ENCODE results near the gene YES1.
"Not testable (repeated sequence)": the region's sequence is repeated elsewhere in the genome, so short reads cannot be mapped to it uniquely, and the experiment has no call there.

The YES1 gene

GRCh38 chr18:785242-785641 is 26.8 kb downstream of the YES1 start:
- Histone ChIP-seq H3K9me3 (ENCODE audit: control insufficient read depth, low read length) (no peaks in the 10 kb centered on the region), H3K36me3 (ENCODE audit: control insufficient read depth, insufficient read depth, low read length) (no peaks in the 10 kb centered on the region), H3K4me3 (ENCODE audit: insufficient read depth, low read depth, low read length, poor library complexity, severe bottlenecking) (no peak overlapping the region), H3K27ac (ENCODE audit: insufficient read depth, low read length, poor library complexity, severe bottlenecking) (no peak overlapping the region), H3K4me1 (ENCODE audit: control insufficient read depth, insufficient read depth, low read length, poor library complexity, severe bottlenecking) (no peaks in the 10 kb centered on the region), H3K27me3 (replicated peaks; ENCODE audit: control insufficient read depth, insufficient read depth, low read length, poor library complexity, severe bottlenecking) (no peaks in the 10 kb centered on the region)
- no peak for DNase-seq

GRCh38 chr18:784470-785172 is 27.4 kb downstream of the YES1 start:
- H3K27me3 ChIP-seq (replicated peaks; ENCODE audit: control insufficient read depth, insufficient read depth, low read length, poor library complexity, severe bottlenecking), result no peaks in the 10 kb centered on the region
- H3K36me3 ChIP-seq (ENCODE audit: control insufficient read depth, insufficient read depth, low read length), result no peaks in the 10 kb centered on the region
- H3K27ac ChIP-seq (ENCODE audit: insufficient read depth, low read length, poor library complexity, severe bottlenecking), result no peak overlapping the region
- DNase-seq, result no peak
- H3K4me3 ChIP-seq (ENCODE audit: insufficient read depth, low read depth, low read length, poor library complexity, severe bottlenecking), result no peak overlapping the region
- H3K4me1 ChIP-seq (ENCODE audit: control insufficient read depth, insufficient read depth, low read length, poor library complexity, severe bottlenecking), result no peaks in the 10 kb centered on the region
- H3K9me3 ChIP-seq (ENCODE audit: control insufficient read depth, low read length), result no peaks in the 10 kb centered on the region

GRCh38 chr18:778194-778927 is 33.7 kb downstream of the YES1 start:
- Histone ChIP-seq H3K27me3 (replicated peaks; ENCODE audit: control insufficient read depth, insufficient read depth, low read length, poor library complexity, severe bottlenecking) (no peaks in the 10 kb centered on the region), H3K9me3 (ENCODE audit: control insufficient read depth, low read length) (no peaks in the 10 kb centered on the region), H3K27ac (ENCODE audit: insufficient read depth, low read length, poor library complexity, severe bottlenecking) (no peak overlapping the region), H3K4me3 (ENCODE audit: insufficient read depth, low read depth, low read length, poor library complexity, severe bottlenecking) (no peak overlapping the region), H3K4me1 (ENCODE audit: control insufficient read depth, insufficient read depth, low read length, poor library complexity, severe bottlenecking) (no peaks in the 10 kb centered on the region), H3K36me3 (ENCODE audit: control insufficient read depth, insufficient read depth, low read length) (no peaks in the 10 kb centered on the region)
- DNase-seq, result no peak

GRCh38 chr18:777021-777420 is 35.0 kb downstream of the YES1 start:
- no peak overlapping the region for H3K4me3 ChIP-seq (ENCODE audit: insufficient read depth, low read depth, low read length, poor library complexity, severe bottlenecking)
- no peaks in the 10 kb centered on the region for H3K9me3 ChIP-seq (ENCODE audit: control insufficient read depth, low read length)
- H3K27ac ChIP-seq (ENCODE audit: insufficient read depth, low read length, poor library complexity, severe bottlenecking), result no peak overlapping the region
- no peaks in the 10 kb centered on the region for H3K27me3 ChIP-seq (replicated peaks; ENCODE audit: control insufficient read depth, insufficient read depth, low read length, poor library complexity, severe bottlenecking)
- no peak for DNase-seq
- H3K36me3 ChIP-seq (ENCODE audit: control insufficient read depth, insufficient read depth, low read length), result no peaks in the 10 kb centered on the region
- no peaks in the 10 kb centered on the region for H3K4me1 ChIP-seq (ENCODE audit: control insufficient read depth, insufficient read depth, low read length, poor library complexity, severe bottlenecking)

- H3K4me3 ChIP-seq (ENCODE audit: insufficient read depth, low read depth, low read length, poor library complexity, severe bottlenecking); H3K27ac ChIP-seq (ENCODE audit: insufficient read depth, low read length, poor library complexity, severe bottlenecking); H3K36me3 ChIP-seq (ENCODE audit: control insufficient read depth, insufficient read depth, low read length); DNase-seq; H3K27me3 ChIP-seq (replicated peaks; ENCODE audit: control insufficient read depth, insufficient read depth, low read length, poor library complexity, severe bottlenecking); H3K4me1 ChIP-seq (ENCODE audit: control insufficient read depth, insufficient read depth, low read length, poor library complexity, severe bottlenecking); H3K9me3 ChIP-seq (ENCODE audit: control insufficient read depth, low read length): not testable (repeated sequence)
Measured at GRCh38 chr18:776044-776443, 36.0 kb downstream of the YES1 start.

- Histone ChIP-seq H3K36me3 (ENCODE audit: control insufficient read depth, insufficient read depth, low read length) (no peaks in the 10 kb centered on the region), H3K9me3 (ENCODE audit: control insufficient read depth, low read length) (no peaks in the 10 kb centered on the region), H3K27ac (ENCODE audit: insufficient read depth, low read length, poor library complexity, severe bottlenecking) (no peak overlapping the region), H3K4me1 (ENCODE audit: control insufficient read depth, insufficient read depth, low read length, poor library complexity, severe bottlenecking) (no peaks in the 10 kb centered on the region), H3K27me3 (replicated peaks; ENCODE audit: control insufficient read depth, insufficient read depth, low read length, poor library complexity, severe bottlenecking) (no peaks in the 10 kb centered on the region), H3K4me3 (ENCODE audit: insufficient read depth, low read depth, low read length, poor library complexity, severe bottlenecking) (no peak overlapping the region)
- DNase-seq, result no peak
Measured at GRCh38 chr18:774811-775210, 37.2 kb downstream of the YES1 start.

- no peak overlapping the region for H3K27ac ChIP-seq (ENCODE audit: insufficient read depth, low read length, poor library complexity, severe bottlenecking)
- no peak for DNase-seq
- no peaks in the 10 kb centered on the region for H3K36me3 ChIP-seq (ENCODE audit: control insufficient read depth, insufficient read depth, low read length)
- H3K9me3 ChIP-seq (ENCODE audit: control insufficient read depth, low read length), result no peaks in the 10 kb centered on the region
- no peak overlapping the region for H3K4me3 ChIP-seq (ENCODE audit: insufficient read depth, low read depth, low read length, poor library complexity, severe bottlenecking)
- H3K4me1 ChIP-seq (ENCODE audit: control insufficient read depth, insufficient read depth, low read length, poor library complexity, severe bottlenecking), result no peaks in the 10 kb centered on the region
- H3K27me3 ChIP-seq (replicated peaks; ENCODE audit: control insufficient read depth, insufficient read depth, low read length, poor library complexity, severe bottlenecking), result no peaks in the 10 kb centered on the region
Measured at GRCh38 chr18:773980-774624, 37.9 kb downstream of the YES1 start.

- H3K36me3 ChIP-seq (ENCODE audit: control insufficient read depth, insufficient read depth, low read length), result no peaks in the 10 kb centered on the region
- H3K9me3 ChIP-seq (ENCODE audit: control insufficient read depth, low read length), result no peaks in the 10 kb centered on the region
- H3K4me1 ChIP-seq (ENCODE audit: control insufficient read depth, insufficient read depth, low read length, poor library complexity, severe bottlenecking), result no peaks in the 10 kb centered on the region
- no peak overlapping the region for H3K27ac ChIP-seq (ENCODE audit: insufficient read depth, low read length, poor library complexity, severe bottlenecking)
- no peak overlapping the region for H3K4me3 ChIP-seq (ENCODE audit: insufficient read depth, low read depth, low read length, poor library complexity, severe bottlenecking)
- DNase-seq, result no peak
- H3K27me3 ChIP-seq (replicated peaks; ENCODE audit: control insufficient read depth, insufficient read depth, low read length, poor library complexity, severe bottlenecking), result no peaks in the 10 kb centered on the region
Measured at GRCh38 chr18:770583-770961, 41.5 kb downstream of the YES1 start.

- no peak overlapping the region for H3K4me3 ChIP-seq (ENCODE audit: insufficient read depth, low read depth, low read length, poor library complexity, severe bottlenecking)
- no peaks in the 10 kb centered on the region for H3K27me3 ChIP-seq (replicated peaks; ENCODE audit: control insufficient read depth, insufficient read depth, low read length, poor library complexity, severe bottlenecking)
- no peaks in the 10 kb centered on the region for H3K4me1 ChIP-seq (ENCODE audit: control insufficient read depth, insufficient read depth, low read length, poor library complexity, severe bottlenecking)
- H3K27ac ChIP-seq (ENCODE audit: insufficient read depth, low read length, poor library complexity, severe bottlenecking), result no peak overlapping the region
- H3K36me3 ChIP-seq (ENCODE audit: control insufficient read depth, insufficient read depth, low read length), result no peaks in the 10 kb centered on the region
- DNase-seq, result no peak
- no peaks in the 10 kb centered on the region for H3K9me3 ChIP-seq (ENCODE audit: control insufficient read depth, low read length)
Measured at GRCh38 chr18:767961-768360, 44.1 kb downstream of the YES1 start.
